Endothelial cell of umbilical vein (primary cell): ENCODE data around the gene C1QTNF5. TPM values are rescaled to one million over a fixed set of nuclear protein-coding genes. Genes with fewer than 3 reads are reported as not detected.

Source experiments
- BruUV-seq: library from RNA; stranded (reverse); fragments of 400-500 nt; replicated peaks from 2 replicates; lab custom pipeline; 2021; lab: Mats Ljungman, UMichigan
- CTCF ChIA-PET: fragments of 300-600, 350-600 bp; sonication (Branson Sonifier 250); formaldehyde crosslinking; loops from one replicate; lab custom pipeline; 2021; ENCODE audit warnings: antibody characterized with exemption, inconsistent platforms; lab: Charles Lee
- POLR2A ChIA-PET: fragments of 300-600, 350-600 bp; sonication (Branson Sonifier 250); formaldehyde crosslinking; loops from one replicate; lab custom pipeline; 2021; ENCODE audit warnings: antibody characterized with exemption, inconsistent platforms; lab: Charles Lee
- DNase-seq: peaks from one replicate; pipeline ENCODE4 v3.0.0-alpha.2; 2011; ENCODE audit warnings: low read depth, low spot score
- FAIRE-seq: peaks from 2 replicates; lab custom pipeline; 2011; peaks lifted over from hg19 to GRCh38; lab: Jason Lieb, UNC
- H2AFZ ChIP-seq: 2 replicates; pipeline ENCODE4 v1.6.0; 2012; ENCODE audit warnings: low read depth, low read length, control low read depth, inconsistent platforms
- H3K27ac ChIP-seq: 2 replicates; pipeline ENCODE4 v1.5.1; 2011; ENCODE audit warnings: low read depth, mild to moderate bottlenecking, control low read depth, low read length, moderate library complexity; ENCODE audit not compliant: insufficient read depth
- H3K27me3 ChIP-seq, 2 experiments: 2 replicates each; pipeline versions ENCODE4 v1.6.0 to v1.6.1; 2011; ENCODE audit warnings: low read length in 2 of 2, mixed read lengths in 1 of 2; ENCODE audit not compliant: control insufficient read depth in 2 of 2, insufficient read depth in 2 of 2
- H3K36me3 ChIP-seq, 2 experiments: 2 replicates in 1 of 2; 3 replicates in 1 of 2; pipeline ENCODE4 v1.5.1; 2011; ENCODE audit warnings: low read length in 2 of 2, mild to moderate bottlenecking in 1 of 2, moderate library complexity in 1 of 2; ENCODE audit not compliant: control insufficient read depth in 2 of 2, insufficient read depth in 2 of 2; ENCODE audit errors: extremely low read depth in 1 of 2
- H3K4me1 ChIP-seq: 3 replicates; pipeline ENCODE4 v1.5.1; 2011; ENCODE audit warnings: mild to moderate bottlenecking, low read length; ENCODE audit not compliant: control insufficient read depth, insufficient read depth; ENCODE audit errors: extremely low read depth
- H3K4me2 ChIP-seq: 2 replicates; pipeline ENCODE4 v1.6.1; 2011; ENCODE audit warnings: low read length, control low read depth, mixed read lengths; ENCODE audit not compliant: insufficient read depth
- H3K4me3 ChIP-seq, 3 experiments: fragments of 200-600 bp in 1 of 3; sonication (generic), shearing (Covaris generic) in 1 of 3; replicated peaks in 1 of 3; 2 replicates each; pipeline ENCODE4 v1.5.1; 2011 to 2016; ENCODE audit warnings: control low read depth in 3 of 3, low read length in 3 of 3, mild to moderate bottlenecking in 2 of 3, inconsistent platforms in 1 of 3, low read depth in 1 of 3, moderate library complexity in 1 of 3; ENCODE audit not compliant: insufficient read depth in 1 of 3
- H3K79me2 ChIP-seq: 2 replicates; pipeline ENCODE4 v1.6.0; 2012; ENCODE audit warnings: low read length, inconsistent platforms; ENCODE audit not compliant: control insufficient read depth, insufficient read depth
- H3K9ac ChIP-seq: replicated peaks from 2 replicates; pipeline ENCODE3; 2011; ENCODE audit warnings: low read length, control low read depth; ENCODE audit not compliant: insufficient read depth; ENCODE audit errors: extremely low read depth
- H3K9me1 ChIP-seq: replicated peaks from 3 replicates; pipeline ENCODE4 v1.6.0; 2011; ENCODE audit warnings: mild to moderate bottlenecking, low read length; ENCODE audit not compliant: control insufficient read depth, insufficient read depth; ENCODE audit errors: extremely low read depth
- H3K9me3 ChIP-seq: replicated peaks from 2 replicates; pipeline ENCODE4 v1.5.1; 2012; ENCODE audit warnings: low read length, inconsistent platforms; ENCODE audit not compliant: control insufficient read depth, insufficient read depth
- H4K20me1 ChIP-seq: replicated peaks from 2 replicates; pipeline ENCODE3; 2011; ENCODE audit warnings: mild to moderate bottlenecking, low read length; ENCODE audit not compliant: control insufficient read depth, insufficient read depth; ENCODE audit errors: extremely low read depth
- CTCF ChIP-seq, 2 donors: IDR thresholded peaks; 1 replicate in 1 of 2; 2 replicates in 1 of 2; pipeline ENCODE4 v1.5.1; 2011; ENCODE audit warnings: low read length in 2 of 2, mild to moderate bottlenecking in 2 of 2, moderate library complexity in 2 of 2, control low read depth in 1 of 2, inconsistent platforms in 1 of 2, low read depth in 1 of 2; ENCODE audit not compliant: insufficient read depth in 1 of 2; ENCODE audit errors: extremely low read depth in 1 of 2
- FOS ChIP-seq: IDR thresholded peaks from 2 replicates; pipeline ENCODE4 v1.6.1; 2011; ENCODE audit warnings: mild to moderate bottlenecking, low read length, moderate library complexity, borderline replicate concordance; ENCODE audit not compliant: insufficient read depth
- POLR2AphosphoS5 ChIP-seq: IDR thresholded peaks from 2 replicates; pipeline ENCODE4 v1.6.1; 2012; ENCODE audit warnings: low read depth, mild to moderate bottlenecking, control low read depth, low read length, moderate library complexity; ENCODE audit not compliant: insufficient read depth
- dilution Hi-C: fragments of 300-500 bp; cut with MboI; formaldehyde crosslinking; loops from one replicate; pipeline ENCODE4 v1.15.0; 2019; ENCODE audit warnings: low sequenced_read_pairs; ENCODE audit not compliant: extremely low pct_ligation_motif_present
- intact Hi-C: fragments of 100-400 bp; cut with micrococcal nuclease; formaldehyde crosslinking; loops from one replicate; pipeline ENCODE4 v1.10.0; 2022
- polyA plus RNA-seq, 4 experiments: library from polyadenylated mRNA; depleted of rRNA in 3 of 4; stranded (reverse) in 3 of 4; unstranded in 1 of 4; fragments of >200 nt; gene quantifications; 2 replicates each; pipeline versions ENCODE4 v1.2.1 to v1.2.3, GENCODE V29; 2011 to 2012; ENCODE audit warnings: missing spikeins in 1 of 4
- total RNA-seq: library from RNA; stranded (reverse); gene quantifications from 2 replicates; pipeline ENCODE4 v1.2.3, GENCODE V29; 2021

Gene C1QTNF5
- total and polyA plus RNA-seq, 2 donors (not counting 3 experiments of a cell fraction or from before 2014, with no cell fraction given) = 126 to 201 TPM

- Histone ChIP-seq H3K9me1 (no peaks in the 10 kb centered on the region), H3K79me2 (no peaks in the 10 kb centered on the region), H3K4me3 (peak overlapping the region in 2 of 3 experiments; percentile 31 to 41), H2AFZ (peak overlapping the region; percentile 56), H3K27me3 (peaks cover 7 to 14% of the 10 kb centered on the region in 2 experiments), H4K20me1 (no peaks in the 10 kb centered on the region), H3K9me3 (no peaks in the 10 kb centered on the region), H3K9ac (peak overlapping the region; percentile 17), H3K36me3 (no peaks in the 10 kb centered on the region), H3K27ac (no peak overlapping the region), H3K4me1 (peaks cover 10% of the 10 kb centered on the region), H3K4me2 (peak overlapping the region; percentile 75)
- DNase-seq = no peak
- no TSS peak for BruUV-seq
- TF ChIP-seq CTCF (IDR thresholded peaks at IDR 0.05; ENCODE audit: extremely low read depth in 1 of 2, insufficient read depth in 1 of 2, low read depth in 1 of 2, low read length in 2 of 2) (no peak), FOS (no peak), POLR2AphosphoS5 (no peak)
- POLR2A ChIA-PET = no interaction called here
- intact Hi-C loops = no loop called here
- CTCF ChIA-PET = interaction anchor here (1.3 to 4.6 kb wide), 4 partner anchors 26 to 95 kb away, joined by 5 to 44 read pairs (median 21); partner anchors contain the start of gene C1QTNF5
- FAIRE-seq = no peak
- dilution Hi-C loops = no loop called here
These were observed 41.4 kb upstream of the C1QTNF5 start for GRCh38 chr11:119382101-119382500.
